ENCODE data around the gene NOVA2.
A peak's percentile ranks its signal among the peaks of the same experiment; 100 is the strongest.

NOVA2 gene

GRCh38 chr19:45890877-45891276, 82.8 kb downstream of the NOVA2 start:
- no peak for DNase-seq

GRCh38 chr19:45889210-45889885, 84.3 kb downstream of the NOVA2 start:
- no peak for DNase-seq

- DNase-seq = no peak
Measured at GRCh38 chr19:45887200-45887710, 86.4 kb downstream of the NOVA2 start.

GRCh38 chr19:45886427-45887199, 87.1 kb downstream of the NOVA2 start:
- peak; percentile 67 to 97 (median 84) for DNase-seq

GRCh38 chr19:45885556-45886426, 87.9 kb downstream of the NOVA2 start, which contains the start of gene IRF2BP1:
Gene IRF2BP1 (minus strand): TSS chr19:45886141. CDS start chr19:45885774, 367 bp downstream.
- peak; percentile 72 to 94 (median 86) for DNase-seq

GRCh38 chr19:45884682-45885555, 88.7 kb downstream of the NOVA2 start:
- DNase-seq = no peak

- no peak for DNase-seq
Measured at GRCh38 chr19:45883881-45884681, 89.6 kb downstream of the NOVA2 start.

Data from T-helper 2 cell (primary cell).